GM12892 (cell line): ENCODE data around the gene CDH13.

Experiments used
- DNase-seq: peaks from one replicate; pipeline ENCODE4 v3.0.0; 2011; ENCODE audit not compliant: insufficient read length
- FAIRE-seq: peaks from 2 replicates; lab custom pipeline; 2011; peaks lifted over from hg19 to GRCh38; lab: Jason Lieb, UNC
- POLR2A ChIP-seq: IDR thresholded peaks from 2 replicates; pipeline ENCODE4 v1.6.1; 2011; ENCODE audit warnings: low read depth, low read length, control low read depth
- POLR2AphosphoS5 ChIP-seq: IDR thresholded peaks from 2 replicates; pipeline ENCODE4 v1.6.1; 2011; ENCODE audit warnings: low read depth, low read length, control low read depth
- TAF1 ChIP-seq: IDR thresholded peaks from 2 replicates; pipeline ENCODE4 v1.6.1; 2011; ENCODE audit warnings: low read depth, mild to moderate bottlenecking, control low read depth, low read length, borderline replicate concordance

Gene CDH13

GRCh38 chr16:83734136-83734535, 1107.4 kb downstream of the CDH13 start:
- DNase-seq: no peak
- FAIRE-seq: no peak
- TF ChIP-seq POLR2A (no peak), TAF1 (no peak), POLR2AphosphoS5 (no peak)

- DNase-seq (no peak), FAIRE-seq (no peak)
- TF ChIP-seq TAF1 (no peak), POLR2AphosphoS5 (no peak), POLR2A (no peak)
These were observed 1111.1 kb downstream of the CDH13 start for GRCh38 chr16:83737729-83738354.

GRCh38 chr16:83738923-83739503, 1112.2 kb downstream of the CDH13 start:
- DNase-seq (no peak), FAIRE-seq (no peak)
- no peak for TF ChIP-seq TAF1
- TF ChIP-seq POLR2AphosphoS5: no peak
- TF ChIP-seq POLR2A: no peak

- TF ChIP-seq POLR2AphosphoS5 (no peak), TAF1 (no peak), POLR2A (no peak)
- no peak for FAIRE-seq
- DNase-seq: no peak
These were observed 1115.5 kb downstream of the CDH13 start for GRCh38 chr16:83742124-83742899.

GRCh38 chr16:83743241-83743640, 1116.5 kb downstream of the CDH13 start:
- TF ChIP-seq TAF1: no peak
- TF ChIP-seq POLR2A: no peak
- TF ChIP-seq POLR2AphosphoS5: no peak
- DNase-seq: no peak
- no peak for FAIRE-seq

GRCh38 chr16:83743720-83744119, 1117.0 kb downstream of the CDH13 start:
- TF ChIP-seq POLR2AphosphoS5 (no peak), TAF1 (no peak), POLR2A (no peak)
- no peak for DNase-seq
- FAIRE-seq: no peak

- no peak for DNase-seq
- TF ChIP-seq POLR2AphosphoS5 (no peak), TAF1 (no peak), POLR2A (no peak)
- no peak for FAIRE-seq
These were observed 1117.7 kb downstream of the CDH13 start for GRCh38 chr16:83744441-83744981.

GRCh38 chr16:83746611-83747010, 1119.8 kb downstream of the CDH13 start:
- DNase-seq (no peak), FAIRE-seq (no peak)
- TF ChIP-seq TAF1 (no peak), POLR2A (no peak), POLR2AphosphoS5 (no peak)

- DNase-seq: no peak
- FAIRE-seq: no peak
- TF ChIP-seq TAF1 (no peak), POLR2AphosphoS5 (no peak), POLR2A (no peak)
These were observed 1121.2 kb downstream of the CDH13 start for GRCh38 chr16:83747936-83748335.

GRCh38 chr16:83755391-83755790, 1128.6 kb downstream of the CDH13 start:
- no peak for FAIRE-seq
- no peak for TF ChIP-seq POLR2AphosphoS5
- no peak for TF ChIP-seq TAF1
- no peak for TF ChIP-seq POLR2A
- DNase-seq: no peak
